Vagina (tissue), 2 donors: ENCODE data around the gene SLC28A1.

Experiments
- CTCF ChIP-seq, 3 experiments: fragments of 450-650 bp in 2 of 3; fragments of 200-600 bp in 1 of 3; sonication (generic) in 1 of 3; IDR thresholded peaks; one replicate each; pipeline ENCODE4 v1.5.1; 2017 to 2019; ENCODE audit warnings: antibody characterized with exemption in 3 of 3, mild to moderate bottlenecking in 2 of 3, moderate library complexity in 2 of 3
- POLR2A ChIP-seq, 2 donors: fragments of 450-650 bp; IDR thresholded peaks; one replicate each; pipeline ENCODE4 v1.6.1; 2017; ENCODE audit warnings: antibody characterized with exemption in 2 of 2, mild to moderate bottlenecking in 2 of 2, moderate library complexity in 2 of 2
- POLR2AphosphoS5 ChIP-seq, 2 donors: sonication (generic); formaldehyde crosslinking; IDR thresholded peaks; one replicate each; pipeline ENCODE4 v1.9.0; 2017; ENCODE audit warnings: antibody characterized with exemption in 2 of 2, mild to moderate bottlenecking in 2 of 2, low read depth in 1 of 2; ENCODE audit not compliant: insufficient read depth in 1 of 2

GRCh38 chr15:84871428-84871985, 13.0 kb upstream of the SLC28A1 start:
- TF ChIP-seq CTCF (IDR thresholded peaks at IDR 0.05) = no peak
- TF ChIP-seq POLR2A (IDR thresholded peaks at IDR 0.05) = no peak
- TF ChIP-seq POLR2AphosphoS5 (IDR thresholded peaks at IDR 0.05; ENCODE audit: insufficient read depth in 1 of 2, low read depth in 1 of 2) = no peak
